Testis (tissue), 2 donors: ENCODE data around the gene DUOX1.

ENCODE experiments used
- POLR2A ChIP-seq: fragments of 450-650 bp; IDR thresholded peaks from one replicate; pipeline ENCODE4 v1.6.1; 2017; ENCODE audit warnings: antibody characterized with exemption, mild to moderate bottlenecking, moderate library complexity
- TF ChIP-seq, protein P1 (sequence below), 3 experiments: fragments of 450-650 bp in 2 of 3; fragments of 200-600 bp in 1 of 3; sonication (generic) in 1 of 3; IDR thresholded peaks; one replicate each; pipeline ENCODE4 v1.5.1; 2016 to 2019; ENCODE audit warnings: antibody characterized with exemption in 3 of 3, mild to moderate bottlenecking in 2 of 3, moderate library complexity in 1 of 3

GRCh38 chr15:45185069-45185779, 55.4 kb downstream of the DUOX1 start:
- no peak for TF ChIP-seq POLR2A
- TF ChIP-seq, protein P1, sequence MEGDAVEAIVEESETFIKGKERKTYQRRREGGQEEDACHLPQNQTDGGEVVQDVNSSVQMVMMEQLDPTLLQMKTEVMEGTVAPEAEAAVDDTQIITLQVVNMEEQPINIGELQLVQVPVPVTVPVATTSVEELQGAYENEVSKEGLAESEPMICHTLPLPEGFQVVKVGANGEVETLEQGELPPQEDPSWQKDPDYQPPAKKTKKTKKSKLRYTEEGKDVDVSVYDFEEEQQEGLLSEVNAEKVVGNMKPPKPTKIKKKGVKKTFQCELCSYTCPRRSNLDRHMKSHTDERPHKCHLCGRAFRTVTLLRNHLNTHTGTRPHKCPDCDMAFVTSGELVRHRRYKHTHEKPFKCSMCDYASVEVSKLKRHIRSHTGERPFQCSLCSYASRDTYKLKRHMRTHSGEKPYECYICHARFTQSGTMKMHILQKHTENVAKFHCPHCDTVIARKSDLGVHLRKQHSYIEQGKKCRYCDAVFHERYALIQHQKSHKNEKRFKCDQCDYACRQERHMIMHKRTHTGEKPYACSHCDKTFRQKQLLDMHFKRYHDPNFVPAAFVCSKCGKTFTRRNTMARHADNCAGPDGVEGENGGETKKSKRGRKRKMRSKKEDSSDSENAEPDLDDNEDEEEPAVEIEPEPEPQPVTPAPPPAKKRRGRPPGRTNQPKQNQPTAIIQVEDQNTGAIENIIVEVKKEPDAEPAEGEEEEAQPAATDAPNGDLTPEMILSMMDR (IDR thresholded peaks at IDR 0.05) = no peak
